ENCODE measurements around the gene CRADD.
A peak's percentile ranks its signal among the peaks of the same experiment; 100 is the strongest.

The CRADD gene

DNA sequence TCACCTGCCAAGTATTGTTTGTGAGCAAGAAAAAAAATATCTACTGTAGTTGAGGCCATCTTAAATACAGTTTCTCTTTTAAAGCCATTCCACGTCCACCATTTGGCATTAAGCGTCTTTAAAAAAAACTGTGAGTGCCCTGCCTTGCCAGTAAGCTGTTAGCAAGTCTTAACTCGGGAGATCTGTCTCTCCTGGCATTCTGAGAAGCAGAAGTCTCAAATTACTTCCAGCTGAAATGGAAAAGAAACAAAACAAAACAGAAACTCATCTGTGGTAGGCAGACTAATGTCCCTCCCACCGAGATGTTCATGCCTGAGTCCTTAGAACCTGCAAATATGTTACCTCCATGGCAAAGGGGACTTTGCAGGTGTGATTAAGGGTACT lies 126.2 kb downstream of the CRADD start:
- H3K27me3 ChIP-seq, result no peaks in the 10 kb centered on the region
- H3K9me3 ChIP-seq, result no peaks in the 10 kb centered on the region
- peak overlapping the region; percentile 59 to 64 for H3K27ac ChIP-seq
- intact Hi-C loops (cut with DNase I; ENCODE audit: low total_unique reads), result no loop called here
- TF ChIP-seq CTCF (IDR thresholded peaks at IDR 0.05), result no peak
- no peaks in the 10 kb centered on the region for H3K36me3 ChIP-seq
- H3K4me1 ChIP-seq, result peaks cover 0 to 28% (median 17%) of the 10 kb centered on the region in 4 donors
- no peak for DNase-seq
- H3K4me3 ChIP-seq, result peak overlapping the region in 1 of 2 donors; percentile 24

DNA sequence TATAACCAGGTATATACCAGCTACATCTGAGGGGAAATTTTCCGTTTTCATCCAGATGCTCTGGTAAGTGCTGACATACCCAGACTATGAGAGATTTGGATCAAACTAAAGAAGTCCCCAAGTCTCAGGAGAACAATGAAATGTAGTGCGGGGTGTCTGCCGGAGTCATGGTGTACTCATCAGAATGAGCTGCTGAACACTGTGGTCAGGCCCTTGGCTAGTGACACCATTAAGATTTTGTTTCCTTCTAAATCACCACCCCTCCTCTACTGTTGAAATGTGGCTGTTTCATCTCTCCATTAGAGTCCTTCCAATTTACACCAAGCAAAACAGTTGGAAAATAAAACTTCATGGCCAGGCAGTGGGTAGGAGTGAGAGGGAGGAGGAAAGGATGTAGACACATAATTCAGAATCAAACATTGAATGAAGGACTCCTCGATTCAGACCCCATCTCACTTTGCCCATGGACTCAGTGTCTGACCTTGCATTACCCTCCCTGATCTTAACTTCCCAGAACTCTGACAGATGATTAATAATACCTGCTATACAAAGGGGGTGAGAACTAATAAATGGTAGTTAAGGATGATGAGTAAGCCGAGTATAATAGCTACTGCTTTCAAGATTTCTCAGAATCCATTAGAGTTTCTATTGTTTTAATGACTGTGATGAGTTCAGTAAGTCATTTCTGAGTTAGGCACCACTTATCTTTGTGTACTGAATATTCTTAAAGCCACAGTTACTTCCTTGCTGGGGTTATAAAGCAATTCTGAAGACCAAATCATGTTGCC lies 127.4 kb downstream of the CRADD start:
- Histone ChIP-seq H3K27ac (peak overlapping the region; percentile 59 to 64), H3K36me3 (no peaks in the 10 kb centered on the region), H3K4me1 (peaks cover 0 to 36% (median 17%) of the 10 kb centered on the region in 4 donors), H3K4me3 (no peak overlapping the region), H3K9me3 (no peaks in the 10 kb centered on the region), H3K27me3 (no peaks in the 10 kb centered on the region)
- TF ChIP-seq CTCF (IDR thresholded peaks at IDR 0.05), result no peak
- DNase-seq, result no peak
- intact Hi-C loops (cut with DNase I; ENCODE audit: low total_unique reads), result no loop called here

DNA sequence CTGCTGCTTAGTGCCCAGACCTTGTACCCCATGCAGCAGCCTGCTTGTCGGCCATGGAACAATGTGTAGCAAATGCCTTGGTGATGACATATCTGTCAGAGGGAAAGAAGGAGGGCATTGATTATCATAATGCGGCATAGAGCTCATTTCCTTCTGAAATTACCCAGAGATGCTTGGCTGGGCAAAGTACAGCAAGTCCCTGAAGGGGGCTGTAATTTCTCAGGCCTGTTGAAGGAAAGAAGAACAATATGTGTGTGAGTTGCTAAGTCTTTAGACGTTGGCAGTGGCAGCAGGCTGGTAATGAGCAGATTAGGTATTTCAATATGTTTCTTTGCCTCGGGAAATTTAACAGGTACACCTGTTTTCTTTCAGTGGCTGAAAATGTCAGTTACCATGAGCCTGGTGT lies 128.6 kb downstream of the CRADD start:
- H3K27me3 ChIP-seq, result no peaks in the 10 kb centered on the region

DNA sequence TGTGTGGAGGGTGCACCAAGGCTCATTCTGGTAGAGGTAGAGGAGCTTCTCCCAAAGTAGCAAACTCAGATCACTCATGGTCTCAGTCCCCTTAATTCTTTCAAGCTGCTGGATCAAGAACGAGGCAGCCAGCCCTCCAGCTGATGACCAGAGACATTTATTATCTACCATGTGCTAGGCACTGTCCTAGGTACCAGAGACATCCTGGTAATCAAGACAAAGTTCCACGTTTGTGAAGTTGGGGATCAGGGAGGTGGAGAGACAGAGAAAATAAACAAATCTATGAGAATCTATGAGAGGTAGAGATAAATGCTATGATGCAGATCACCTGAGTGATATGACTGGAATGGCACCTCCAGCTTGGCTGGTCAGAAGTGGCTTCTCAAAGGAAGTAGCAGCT lies 130.2 kb downstream of the CRADD start:
- Histone ChIP-seq H3K36me3 (no peaks in the 10 kb centered on the region), H3K4me3 (no peak overlapping the region), H3K4me1 (peaks cover under 1 to 60% (median 26%) of the 10 kb centered on the region in 4 donors), H3K27me3 (no peaks in the 10 kb centered on the region), H3K27ac (no peak overlapping the region), H3K9me3 (no peaks in the 10 kb centered on the region)
- TF ChIP-seq CTCF (IDR thresholded peaks at IDR 0.05), result no peak
- intact Hi-C loops (cut with DNase I; ENCODE audit: low total_unique reads), result no loop called here
- no peak for DNase-seq

More for the DNA sequence above, 128.6 kb downstream of the CRADD start:
- Histone ChIP-seq H3K4me3 (no peak overlapping the region), H3K36me3 (no peaks in the 10 kb centered on the region), H3K27ac (no peak overlapping the region), H3K4me1 (peaks cover 0 to 47% (median 19%) of the 10 kb centered on the region in 4 donors), H3K9me3 (no peaks in the 10 kb centered on the region)
- intact Hi-C loops (cut with DNase I; ENCODE audit: low total_unique reads), result no loop called here
- no peak for TF ChIP-seq CTCF (IDR thresholded peaks at IDR 0.05)
- DNase-seq, result no peak

DNA sequence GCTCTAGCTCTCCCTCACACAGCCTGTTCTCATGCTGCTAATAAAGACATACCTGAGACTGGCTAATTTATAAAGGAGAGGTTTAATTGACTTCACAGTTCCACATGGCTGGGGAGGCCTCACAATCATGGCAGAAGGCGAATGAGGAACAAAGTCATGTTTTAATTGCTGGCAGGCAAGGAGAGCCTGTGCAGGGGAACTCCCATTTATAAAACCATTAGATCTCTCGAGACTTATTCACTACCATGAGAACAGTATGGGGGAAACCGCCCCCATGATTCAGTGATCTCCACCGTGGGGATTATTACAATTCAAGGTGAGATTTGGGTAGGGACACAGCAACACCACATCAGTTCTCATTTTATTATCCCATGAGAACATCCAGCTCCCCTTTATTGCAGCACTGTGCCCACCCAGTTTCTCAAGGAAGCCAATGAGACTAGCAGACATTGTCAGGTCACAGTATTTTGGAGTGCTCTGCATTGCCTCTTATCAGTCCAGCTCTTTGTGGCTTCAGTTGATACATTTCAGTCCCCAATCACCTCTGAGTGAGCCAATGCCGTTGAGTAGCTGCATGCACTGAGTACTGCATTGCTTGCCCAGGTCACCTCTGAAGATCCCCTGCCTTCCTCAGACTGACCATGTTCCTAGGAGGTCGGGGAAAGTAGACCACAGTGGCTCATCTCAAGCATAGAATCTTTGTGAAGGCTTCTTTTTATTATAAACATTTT lies 131.2 kb downstream of the CRADD start:
- no peak for TF ChIP-seq CTCF (IDR thresholded peaks at IDR 0.05)
- Histone ChIP-seq H3K36me3 (no peaks in the 10 kb centered on the region), H3K9me3 (no peaks in the 10 kb centered on the region), H3K27me3 (no peaks in the 10 kb centered on the region), H3K4me3 (no peak overlapping the region), H3K27ac (peak overlapping the region in 1 of 2 donors; percentile 12), H3K4me1 (peaks cover 3 to 60% (median 26%) of the 10 kb centered on the region in 4 donors)
- DNase-seq, result no peak
- intact Hi-C loops (cut with DNase I; ENCODE audit: low total_unique reads), result no loop called here

All from tibial artery (tissue), 4 donors.